Panc1 (cell line): ENCODE measurements around the gene MAN2C1.

Experiments used
- POLR2AphosphoS5 ChIP-seq: IDR thresholded peaks from 2 replicates; pipeline ENCODE4 v1.6.1; 2012; ENCODE audit warnings: mild to moderate bottlenecking, low read depth, low read length, moderate library complexity
- SIN3A ChIP-seq: IDR thresholded peaks from 2 replicates; pipeline ENCODE4 v1.6.1; 2012; ENCODE audit warnings: low read depth, mild to moderate bottlenecking, low read length, moderate library complexity, borderline replicate concordance; ENCODE audit not compliant: insufficient read depth
- TCF7L2 ChIP-seq: IDR thresholded peaks from 2 replicates; pipeline ENCODE4 v1.6.1; 2011; ENCODE audit warnings: mild to moderate bottlenecking, low read depth, low read length, inconsistent platforms
- TF ChIP-seq, protein P1 (sequence below): fragments of 450-650 bp; IDR thresholded peaks from 2 replicates; pipeline ENCODE4 v1.5.1; 2017; ENCODE audit warnings: mild to moderate bottlenecking
- TF ChIP-seq, protein P2 (sequence below), 2 experiments: IDR thresholded peaks; 2 replicates each; pipeline ENCODE4 v1.6.1; 2011 to 2012; ENCODE audit warnings: low read depth in 2 of 2, control low read depth in 1 of 2, low read length in 1 of 2, mild to moderate bottlenecking in 1 of 2, moderate library complexity in 1 of 2; ENCODE audit not compliant: insufficient read depth in 1 of 2

DNA sequence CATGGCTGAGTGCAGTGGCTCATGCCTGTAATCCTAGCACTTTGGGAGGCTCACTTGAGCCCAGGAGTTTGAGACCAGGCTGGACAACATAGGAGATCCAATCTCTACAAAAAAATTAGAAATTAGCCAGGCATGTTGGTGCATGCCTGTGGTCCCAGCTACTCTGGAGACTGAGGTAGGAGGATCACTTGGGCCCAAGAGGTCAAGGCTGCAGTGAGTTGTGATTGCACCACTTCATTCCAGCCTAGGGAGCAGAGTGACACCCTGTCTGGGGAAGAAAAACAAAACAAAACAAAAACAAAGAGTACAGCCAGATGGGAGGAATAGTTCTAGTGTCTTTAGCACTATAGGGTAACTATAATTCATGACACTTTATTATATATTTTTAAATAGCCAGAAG lies 58.7 kb downstream of the MAN2C1 start:
- TF ChIP-seq, protein P1, sequence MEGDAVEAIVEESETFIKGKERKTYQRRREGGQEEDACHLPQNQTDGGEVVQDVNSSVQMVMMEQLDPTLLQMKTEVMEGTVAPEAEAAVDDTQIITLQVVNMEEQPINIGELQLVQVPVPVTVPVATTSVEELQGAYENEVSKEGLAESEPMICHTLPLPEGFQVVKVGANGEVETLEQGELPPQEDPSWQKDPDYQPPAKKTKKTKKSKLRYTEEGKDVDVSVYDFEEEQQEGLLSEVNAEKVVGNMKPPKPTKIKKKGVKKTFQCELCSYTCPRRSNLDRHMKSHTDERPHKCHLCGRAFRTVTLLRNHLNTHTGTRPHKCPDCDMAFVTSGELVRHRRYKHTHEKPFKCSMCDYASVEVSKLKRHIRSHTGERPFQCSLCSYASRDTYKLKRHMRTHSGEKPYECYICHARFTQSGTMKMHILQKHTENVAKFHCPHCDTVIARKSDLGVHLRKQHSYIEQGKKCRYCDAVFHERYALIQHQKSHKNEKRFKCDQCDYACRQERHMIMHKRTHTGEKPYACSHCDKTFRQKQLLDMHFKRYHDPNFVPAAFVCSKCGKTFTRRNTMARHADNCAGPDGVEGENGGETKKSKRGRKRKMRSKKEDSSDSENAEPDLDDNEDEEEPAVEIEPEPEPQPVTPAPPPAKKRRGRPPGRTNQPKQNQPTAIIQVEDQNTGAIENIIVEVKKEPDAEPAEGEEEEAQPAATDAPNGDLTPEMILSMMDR, result no peak
- TF ChIP-seq TCF7L2 (no peak), POLR2AphosphoS5 (no peak), SIN3A (no peak)
- TF ChIP-seq, protein P2, sequence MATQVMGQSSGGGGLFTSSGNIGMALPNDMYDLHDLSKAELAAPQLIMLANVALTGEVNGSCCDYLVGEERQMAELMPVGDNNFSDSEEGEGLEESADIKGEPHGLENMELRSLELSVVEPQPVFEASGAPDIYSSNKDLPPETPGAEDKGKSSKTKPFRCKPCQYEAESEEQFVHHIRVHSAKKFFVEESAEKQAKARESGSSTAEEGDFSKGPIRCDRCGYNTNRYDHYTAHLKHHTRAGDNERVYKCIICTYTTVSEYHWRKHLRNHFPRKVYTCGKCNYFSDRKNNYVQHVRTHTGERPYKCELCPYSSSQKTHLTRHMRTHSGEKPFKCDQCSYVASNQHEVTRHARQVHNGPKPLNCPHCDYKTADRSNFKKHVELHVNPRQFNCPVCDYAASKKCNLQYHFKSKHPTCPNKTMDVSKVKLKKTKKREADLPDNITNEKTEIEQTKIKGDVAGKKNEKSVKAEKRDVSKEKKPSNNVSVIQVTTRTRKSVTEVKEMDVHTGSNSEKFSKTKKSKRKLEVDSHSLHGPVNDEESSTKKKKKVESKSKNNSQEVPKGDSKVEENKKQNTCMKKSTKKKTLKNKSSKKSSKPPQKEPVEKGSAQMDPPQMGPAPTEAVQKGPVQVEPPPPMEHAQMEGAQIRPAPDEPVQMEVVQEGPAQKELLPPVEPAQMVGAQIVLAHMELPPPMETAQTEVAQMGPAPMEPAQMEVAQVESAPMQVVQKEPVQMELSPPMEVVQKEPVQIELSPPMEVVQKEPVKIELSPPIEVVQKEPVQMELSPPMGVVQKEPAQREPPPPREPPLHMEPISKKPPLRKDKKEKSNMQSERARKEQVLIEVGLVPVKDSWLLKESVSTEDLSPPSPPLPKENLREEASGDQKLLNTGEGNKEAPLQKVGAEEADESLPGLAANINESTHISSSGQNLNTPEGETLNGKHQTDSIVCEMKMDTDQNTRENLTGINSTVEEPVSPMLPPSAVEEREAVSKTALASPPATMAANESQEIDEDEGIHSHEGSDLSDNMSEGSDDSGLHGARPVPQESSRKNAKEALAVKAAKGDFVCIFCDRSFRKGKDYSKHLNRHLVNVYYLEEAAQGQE (IDR thresholded peaks at IDR 0.05; ENCODE audit: insufficient read depth in 1 of 2, low read depth in 2 of 2, low read length in 1 of 2), result no peak
